K562 (cell line): ENCODE data around the gene CASP6. TPM values are rescaled to one million over a fixed set of nuclear protein-coding genes. Genes with fewer than 3 reads are reported as not detected.
A peak's percentile ranks its signal among the peaks of the same experiment; 100 is the strongest.

Experiments used
- ARID4B ChIP-seq: sonication (generic); formaldehyde crosslinking; IDR thresholded peaks from 2 replicates; pipeline ENCODE4 v1.8.0; 2022; ENCODE audit warnings: mild to moderate bottlenecking, missing genetic modification reagents
- GTF2F1 ChIP-seq: IDR thresholded peaks from 2 replicates; pipeline ENCODE4 v1.6.1; 2011; ENCODE audit warnings: low read depth, low read length, improper control_type of control experiment
- L3MBTL2 ChIP-seq: fragments of 450-650 bp; IDR thresholded peaks from 2 replicates; pipeline ENCODE4 v1.6.1; 2016; ENCODE audit warnings: mild to moderate bottlenecking, moderate library complexity
- MNT ChIP-seq, 2 experiments: fragments of 450-650 bp; conservative IDR thresholded peaks; 2 replicates each; pipeline ENCODE4 v1.6.1; 2017; ENCODE audit warnings: mild to moderate bottlenecking in 2 of 2, moderate library complexity in 2 of 2
- MTA3 ChIP-seq: fragments of 450-650 bp; formaldehyde crosslinking; IDR thresholded peaks from 2 replicates; pipeline ENCODE4 v1.6.1; 2017; ENCODE audit warnings: mild to moderate bottlenecking, borderline replicate concordance
- NCOR1 ChIP-seq: fragments of 450-650 bp; IDR thresholded peaks from 2 replicates; pipeline ENCODE4 v1.6.1; 2016; ENCODE audit warnings: mild to moderate bottlenecking, moderate library complexity
- NR2C2 ChIP-seq, 2 experiments: fragments of 200-800 bp in 1 of 2; sonication (Bioruptor generic) in 1 of 2; sonication (generic) in 1 of 2; formaldehyde crosslinking in 1 of 2; IDR thresholded peaks; 2 replicates each; pipeline versions ENCODE4 v1.6.1 to v1.8.0; 2016 to 2022; ENCODE audit warnings: mild to moderate bottlenecking in 1 of 2, missing compliant biosample characterization in 1 of 2, missing genetic modification characterization in 1 of 2, missing genetic modification reagents in 1 of 2
- POLR2G ChIP-seq: fragments of 200-400 bp; formaldehyde crosslinking; IDR thresholded peaks from 2 replicates; pipeline ENCODE4 v1.6.1; 2017; ENCODE audit warnings: low read depth, mild to moderate bottlenecking, antibody characterized with exemption, low read length, moderate library complexity
- SOX6 ChIP-seq: fragments of 450-650 bp; IDR thresholded peaks from 2 replicates; pipeline ENCODE4 v1.6.1; 2014; ENCODE audit warnings: mild to moderate bottlenecking
- TBP ChIP-seq: optimal IDR thresholded peaks from 2 replicates; pipeline ENCODE3; 2011; ENCODE audit warnings: low read depth, low read length, improper control_type of control experiment
- TFAP4 ChIP-seq: sonication (generic); formaldehyde crosslinking; IDR thresholded peaks from 2 replicates; pipeline ENCODE4 v1.8.0; 2022; ENCODE audit warnings: missing genetic modification reagents, mild to moderate bottlenecking, moderate library complexity, borderline replicate concordance
- ZNF133 ChIP-seq: fragments of 250-450 bp; sonication (Bioruptor Pico); IDR thresholded peaks from 2 replicates; pipeline ENCODE4 v1.4.0; 2020; ENCODE audit warnings: mild to moderate bottlenecking
- polyA plus RNA-seq, 8 experiments: library from polyadenylated mRNA; depleted of rRNA in 4 of 8; stranded (reverse) in 5 of 8; unstranded in 3 of 8; fragments of >200 nt; fragmentation: Nextera tagmentation in 2 of 8; fragmentation: Illumina TruSeq in 1 of 8; extraction: Ambion mirVana in 2 of 8; extraction: Trizol in 1 of 8; gene quantifications; 2 replicates each; pipeline versions ENCODE4 v1.2.1 to v1.2.3, GENCODE V29; 2011 to 2014; ENCODE audit warnings: inconsistent platforms in 1 of 8, missing spikeins in 1 of 8
- total RNA-seq, 7 experiments: library from RNA; depleted of rRNA in 6 of 7; stranded (reverse); fragments of >200 nt in 6 of 7; fragmentation: Illumina TruSeq in 2 of 7; extraction: Trizol in 2 of 7; gene quantifications; 2 replicates each; pipeline versions ENCODE4 v1.2.1 to v1.2.3, GENCODE V29; 2011 to 2021; ENCODE audit warnings: low replicate concordance in 1 of 7
- TF ChIP-seq, protein P1 (sequence below): fragments of 450-650 bp; IDR thresholded peaks from 2 replicates; pipeline ENCODE4 v1.7.0; 2016; ENCODE audit warnings: borderline replicate concordance
- TF ChIP-seq, protein P2 (sequence below): sonication (generic); formaldehyde crosslinking; IDR thresholded peaks from 2 replicates; pipeline ENCODE4 v1.9.0; 2022; ENCODE audit warnings: mild to moderate bottlenecking, missing genetic modification reagents
- TF ChIP-seq, protein P3 (sequence below), 3 experiments: IDR thresholded peaks in 2 of 3; conservative IDR thresholded peaks in 1 of 3; 2 replicates each; pipeline ENCODE4 v1.5.1; 2011 to 2012; ENCODE audit warnings: low read length in 3 of 3, mild to moderate bottlenecking in 3 of 3, control low read depth in 2 of 3, improper control_type of control experiment in 1 of 3, inconsistent platforms in 1 of 3, low read depth in 1 of 3, mixed read lengths in 1 of 3, moderate library complexity in 1 of 3; ENCODE audit not compliant: insufficient read depth in 2 of 3

CASP6 gene
- total and polyA plus RNA-seq, 9 of the 15 experiments (the other 6 are each of a cell fraction or from before 2014, with no cell fraction given), result 20.8 to 72.7 (median 39.1) TPM

GRCh38 chr4:109735566-109736365 lies 32.5 kb upstream of the CASP6 start (continued):
- TF ChIP-seq, protein P1, sequence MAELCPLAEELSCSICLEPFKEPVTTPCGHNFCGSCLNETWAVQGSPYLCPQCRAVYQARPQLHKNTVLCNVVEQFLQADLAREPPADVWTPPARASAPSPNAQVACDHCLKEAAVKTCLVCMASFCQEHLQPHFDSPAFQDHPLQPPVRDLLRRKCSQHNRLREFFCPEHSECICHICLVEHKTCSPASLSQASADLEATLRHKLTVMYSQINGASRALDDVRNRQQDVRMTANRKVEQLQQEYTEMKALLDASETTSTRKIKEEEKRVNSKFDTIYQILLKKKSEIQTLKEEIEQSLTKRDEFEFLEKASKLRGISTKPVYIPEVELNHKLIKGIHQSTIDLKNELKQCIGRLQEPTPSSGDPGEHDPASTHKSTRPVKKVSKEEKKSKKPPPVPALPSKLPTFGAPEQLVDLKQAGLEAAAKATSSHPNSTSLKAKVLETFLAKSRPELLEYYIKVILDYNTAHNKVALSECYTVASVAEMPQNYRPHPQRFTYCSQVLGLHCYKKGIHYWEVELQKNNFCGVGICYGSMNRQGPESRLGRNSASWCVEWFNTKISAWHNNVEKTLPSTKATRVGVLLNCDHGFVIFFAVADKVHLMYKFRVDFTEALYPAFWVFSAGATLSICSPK, result no peak
- TF ChIP-seq POLR2G (no peak), ARID4B (CRISPR knock-in tag) (no peak), NCOR1 (peak; percentile 77), GTF2F1 (no peak), MNT (conservative IDR thresholded peaks at IDR 0.05) (peak in 1 of 2 experiments; percentile 51; a peak in 3 of 4 replicates), TFAP4 (CRISPR knock-in tag) (peak; percentile 23; the same call in 1 of the 2 replicates), MTA3 (0 out of 2 replicates have a peak, but pooled peaks have one; percentile 24), SOX6 (peak; percentile 49; the same call in 1 of the 2 replicates), L3MBTL2 (peak; percentile 74), NR2C2 (CRISPR knock-in tag; IDR thresholded peaks at IDR 0.05) (no peak), NR2C2 (tag; IDR thresholded peaks at IDR 0.05) (peak; percentile 59), TBP (no peak), ZNF133 (no peak)
- TF ChIP-seq, protein P2, sequence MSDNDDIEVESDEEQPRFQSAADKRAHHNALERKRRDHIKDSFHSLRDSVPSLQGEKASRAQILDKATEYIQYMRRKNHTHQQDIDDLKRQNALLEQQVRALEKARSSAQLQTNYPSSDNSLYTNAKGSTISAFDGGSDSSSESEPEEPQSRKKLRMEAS (CRISPR knock-in tag), result peak; percentile 11; the same call in 1 of the 2 replicates
- TF ChIP-seq, protein P3, sequence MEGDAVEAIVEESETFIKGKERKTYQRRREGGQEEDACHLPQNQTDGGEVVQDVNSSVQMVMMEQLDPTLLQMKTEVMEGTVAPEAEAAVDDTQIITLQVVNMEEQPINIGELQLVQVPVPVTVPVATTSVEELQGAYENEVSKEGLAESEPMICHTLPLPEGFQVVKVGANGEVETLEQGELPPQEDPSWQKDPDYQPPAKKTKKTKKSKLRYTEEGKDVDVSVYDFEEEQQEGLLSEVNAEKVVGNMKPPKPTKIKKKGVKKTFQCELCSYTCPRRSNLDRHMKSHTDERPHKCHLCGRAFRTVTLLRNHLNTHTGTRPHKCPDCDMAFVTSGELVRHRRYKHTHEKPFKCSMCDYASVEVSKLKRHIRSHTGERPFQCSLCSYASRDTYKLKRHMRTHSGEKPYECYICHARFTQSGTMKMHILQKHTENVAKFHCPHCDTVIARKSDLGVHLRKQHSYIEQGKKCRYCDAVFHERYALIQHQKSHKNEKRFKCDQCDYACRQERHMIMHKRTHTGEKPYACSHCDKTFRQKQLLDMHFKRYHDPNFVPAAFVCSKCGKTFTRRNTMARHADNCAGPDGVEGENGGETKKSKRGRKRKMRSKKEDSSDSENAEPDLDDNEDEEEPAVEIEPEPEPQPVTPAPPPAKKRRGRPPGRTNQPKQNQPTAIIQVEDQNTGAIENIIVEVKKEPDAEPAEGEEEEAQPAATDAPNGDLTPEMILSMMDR (IDR thresholded peaks at IDR 0.05 in 2 of 3, conservative IDR thresholded peaks at IDR 0.05 in 1 of 3; ENCODE audit: insufficient read depth in 2 of 3, low read depth in 1 of 3, low read length in 3 of 3), result no peak
